GM04503 (cell line): ENCODE results near the gene PHKG1.
"Not testable (repeated sequence)": the region's sequence is repeated elsewhere in the genome, so short reads cannot be mapped to it uniquely, and the experiment has no call there.

Source experiments
- DNase-seq: peaks from one replicate; pipeline ENCODE4 v3.0.0-alpha.2; 2012; ENCODE audit warnings: low read depth

PHKG1 gene

DNA sequence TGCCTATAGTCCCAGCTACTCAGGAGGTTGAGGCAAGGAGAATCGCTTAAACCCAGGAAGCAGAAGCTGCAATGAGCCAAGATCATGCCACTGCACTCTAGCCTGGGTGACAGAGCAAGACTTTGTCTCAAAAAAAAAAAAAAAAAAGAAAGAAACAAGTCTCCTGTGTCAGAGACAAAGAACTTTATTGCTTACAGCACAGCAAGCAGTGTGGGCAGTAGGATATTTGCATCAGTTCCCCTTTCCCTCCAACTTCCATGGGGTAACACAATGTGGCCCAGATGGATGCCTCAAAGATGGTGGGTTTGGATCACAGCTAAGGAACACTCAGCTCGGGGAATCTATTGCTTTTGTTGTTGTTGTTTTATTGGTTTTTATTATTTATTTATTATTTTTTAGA is 47.0 kb downstream of the PHKG1 start:
- DNase-seq = not testable (repeated sequence)

DNA sequence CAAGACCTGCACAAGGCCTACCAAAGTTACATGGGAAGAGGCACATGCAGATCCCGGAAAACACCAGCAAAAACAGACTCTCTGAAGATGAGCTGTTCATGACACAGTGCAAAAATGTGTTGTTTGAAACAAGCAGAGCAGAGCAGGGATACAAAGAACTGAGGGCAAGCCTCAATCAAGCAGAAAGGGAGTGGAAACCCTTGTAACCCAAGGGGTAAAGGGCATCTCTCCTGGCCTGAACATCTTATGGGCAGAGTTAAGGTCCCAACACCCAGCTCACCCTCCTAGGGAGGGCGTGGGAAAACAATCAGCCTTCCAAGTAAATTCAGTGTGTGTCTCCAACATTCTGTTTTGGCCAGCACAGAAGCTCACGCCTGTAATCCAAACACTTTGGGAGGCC is 52.0 kb downstream of the PHKG1 start:
- no peak for DNase-seq

DNA sequence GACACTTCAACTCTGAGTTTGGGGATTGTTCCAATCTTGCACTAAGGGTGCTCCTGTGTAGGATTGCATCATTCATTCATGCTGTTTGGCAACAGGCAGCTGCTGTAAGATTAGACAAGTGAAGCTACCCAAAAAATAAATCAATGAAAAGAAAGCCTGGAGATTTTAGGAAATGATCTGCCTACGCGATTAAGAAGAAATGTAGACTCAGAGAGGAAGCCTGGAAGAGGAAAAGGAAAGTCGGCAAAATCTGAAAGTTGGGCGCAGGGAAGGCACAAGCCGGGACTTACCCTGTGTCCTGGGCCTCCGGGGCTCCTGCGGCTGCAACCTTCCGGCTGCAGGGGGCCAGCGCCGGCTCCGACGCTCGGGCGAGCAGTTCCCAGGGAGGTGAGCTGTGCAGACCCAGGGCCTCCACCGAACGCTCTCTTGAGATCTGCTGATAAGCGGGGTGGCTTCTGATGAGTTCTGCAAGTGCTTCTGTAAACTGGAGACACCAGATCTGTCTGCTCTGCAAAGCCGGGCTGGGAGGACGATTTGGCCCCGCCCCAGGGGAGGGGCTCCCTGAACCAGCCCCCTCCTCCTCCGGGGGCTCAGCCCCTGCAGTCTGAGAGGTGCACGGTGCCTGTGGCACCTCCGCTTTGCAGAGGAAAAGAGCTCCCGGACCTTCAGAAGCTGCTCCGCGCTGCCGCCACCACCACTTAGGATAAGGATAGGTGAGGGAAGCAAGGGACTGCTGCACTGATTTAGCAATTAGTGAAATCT is 58.9 kb downstream of the PHKG1 start:
- DNase-seq = peak; percentile 34

DNA sequence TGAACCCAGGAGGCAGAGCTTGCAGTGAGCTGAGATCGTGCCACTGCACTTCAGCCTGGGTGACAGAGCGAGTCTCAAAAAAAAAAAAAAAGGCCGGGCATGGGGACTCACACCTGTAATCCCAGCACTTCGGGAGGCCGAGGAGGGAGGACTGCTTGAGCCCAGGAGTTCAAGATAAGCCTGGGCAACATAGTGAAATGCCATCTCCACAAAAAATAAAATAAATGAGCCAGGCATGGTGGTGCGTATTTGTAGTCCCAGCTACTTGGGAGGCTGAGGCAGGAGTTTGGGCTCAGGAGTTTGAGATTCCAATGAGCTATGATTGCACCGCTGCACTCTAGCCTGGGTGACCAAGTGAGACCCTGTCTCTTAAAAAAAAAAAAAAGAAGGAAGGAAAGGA is 60.2 kb downstream of the PHKG1 start:
- DNase-seq = not testable (repeated sequence)

GRCh38 chr7:56031556-56031955 is 61.2 kb downstream of the PHKG1 start:
- not testable (repeated sequence) for DNase-seq

GRCh38 chr7:56030340-56030739 is 62.4 kb downstream of the PHKG1 start:
- DNase-seq = no peak
